GM21515 (cell line): ENCODE data around the gene BEST4.
"Not testable (repeated sequence)": the region's sequence is repeated elsewhere in the genome, so short reads cannot be mapped to it uniquely, and the experiment has no call there.

ENCODE experiments used
- ATAC-seq: cut with Tn5 transposase; IDR thresholded peaks from one replicate; pipeline ENCODE4 v1.9.1; 2021; ENCODE audit not compliant: unreplicated experiment

The BEST4 gene

DNA sequence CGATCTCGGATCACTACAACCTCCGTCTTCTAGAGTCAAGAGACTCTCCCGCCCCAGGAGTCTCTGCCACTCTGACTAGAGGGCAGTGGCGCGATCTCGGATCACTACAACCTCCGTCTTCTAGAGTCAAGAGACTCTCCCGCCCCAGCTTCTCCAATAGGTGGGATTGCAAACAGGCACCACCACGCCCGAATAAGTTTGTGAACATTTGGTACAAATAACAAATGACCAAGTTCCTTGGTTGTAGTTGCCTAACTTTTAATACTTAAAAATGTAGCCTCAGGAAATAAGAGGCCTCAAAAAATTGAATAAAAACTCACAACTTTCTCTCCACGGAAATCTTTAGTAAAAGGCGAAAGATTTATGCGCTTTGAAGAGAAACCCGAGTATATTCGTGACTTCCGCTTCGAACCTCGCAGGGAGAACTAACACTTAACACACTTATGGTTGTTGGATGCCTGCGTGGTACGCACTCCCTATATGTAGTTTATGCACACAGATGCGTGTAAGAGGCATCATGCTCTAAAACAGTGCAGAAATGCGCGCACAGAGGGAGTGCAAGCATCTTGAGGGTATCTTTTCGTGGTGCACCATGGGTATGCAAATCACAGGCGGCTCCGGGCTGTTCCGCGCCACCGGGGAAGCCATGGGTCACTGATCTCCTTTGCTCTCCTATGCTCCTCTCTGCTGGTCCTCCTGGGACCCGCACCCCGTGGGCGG is 31.8 kb upstream of the BEST4 start:
- ATAC-seq: peak; percentile 71

GRCh38 chr1:44819196-44819607 is 31.2 kb upstream of the BEST4 start:
- ATAC-seq: peak; percentile 7

DNA sequence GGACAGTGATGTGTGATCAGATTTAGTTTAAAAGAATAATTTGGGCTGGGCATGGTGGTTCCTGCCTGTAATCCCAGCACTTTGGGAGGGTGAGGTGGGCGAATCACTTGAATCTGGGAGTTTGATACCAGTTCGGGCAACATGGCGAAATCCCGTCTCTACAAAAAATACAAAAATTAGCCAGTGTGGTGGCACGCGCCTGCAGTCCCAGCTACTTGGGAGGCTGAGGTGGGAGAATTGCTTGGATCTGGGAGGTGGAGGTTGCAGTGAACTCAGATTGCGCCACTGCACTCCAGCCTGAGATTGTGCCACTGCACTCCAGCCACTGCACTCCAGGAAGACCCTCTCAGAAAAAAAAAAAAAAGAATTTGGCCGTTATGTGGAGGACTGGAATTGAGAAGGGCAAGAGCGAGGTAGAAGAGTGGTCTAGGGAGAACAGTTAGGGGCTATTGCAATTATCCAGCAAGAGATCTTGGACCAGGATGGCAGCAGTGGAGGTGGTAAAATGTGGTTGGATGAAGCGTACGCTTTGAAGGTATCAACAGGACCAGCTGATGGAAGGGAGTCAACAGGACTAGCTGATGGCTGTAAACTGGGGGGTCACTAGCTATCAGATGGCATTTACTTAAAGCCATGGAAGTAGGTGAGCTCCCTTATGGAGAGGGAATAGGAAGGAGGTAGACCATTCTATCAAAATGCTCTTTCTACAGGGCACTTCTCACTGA is 30.0 kb upstream of the BEST4 start:
- no peak for ATAC-seq

DNA sequence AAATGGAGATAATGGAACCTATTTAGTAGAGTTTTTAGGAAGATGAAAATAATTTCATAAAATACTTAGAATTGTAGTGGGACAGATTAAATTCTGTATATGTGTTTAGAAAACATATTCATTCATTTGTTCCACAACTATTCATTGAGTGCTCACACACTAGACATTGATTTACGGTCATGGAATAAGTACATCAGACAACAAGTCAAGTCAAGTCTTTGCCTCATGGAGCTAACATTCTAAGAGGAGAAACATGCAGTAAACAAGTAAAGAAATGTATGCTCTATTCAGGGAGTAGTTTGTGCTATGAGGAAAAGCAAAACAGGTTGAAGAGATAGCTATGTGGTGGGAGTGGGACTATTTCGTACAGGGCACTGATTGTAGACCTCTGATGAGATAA is 29.3 kb upstream of the BEST4 start:
- no peak for ATAC-seq

DNA sequence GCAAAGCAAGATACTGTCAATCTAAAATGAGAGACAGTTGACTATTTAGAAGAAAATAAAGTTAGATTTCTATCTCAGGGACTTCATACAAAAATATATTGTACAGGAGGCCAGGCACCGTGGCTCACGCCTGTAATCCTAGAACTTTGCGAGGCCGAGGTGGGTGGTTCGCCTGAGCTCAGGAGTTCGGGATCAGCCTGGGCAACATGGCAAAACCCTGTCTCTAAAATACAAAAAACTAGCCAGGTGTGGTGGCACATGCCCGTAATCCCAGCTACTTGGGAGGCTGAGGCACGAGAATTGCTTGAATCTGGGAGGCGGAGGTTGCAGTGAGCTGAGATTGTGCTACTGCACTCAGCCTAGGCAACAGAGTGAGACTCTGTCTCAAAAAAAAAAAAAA is 28.0 kb upstream of the BEST4 start:
- not testable (repeated sequence) for ATAC-seq

- no peak for ATAC-seq
Observed at GRCh38 chr1:44812822-44813543, 25.0 kb upstream of the BEST4 start.

- ATAC-seq: no peak
Observed at GRCh38 chr1:44811234-44811633, 23.3 kb upstream of the BEST4 start.

DNA sequence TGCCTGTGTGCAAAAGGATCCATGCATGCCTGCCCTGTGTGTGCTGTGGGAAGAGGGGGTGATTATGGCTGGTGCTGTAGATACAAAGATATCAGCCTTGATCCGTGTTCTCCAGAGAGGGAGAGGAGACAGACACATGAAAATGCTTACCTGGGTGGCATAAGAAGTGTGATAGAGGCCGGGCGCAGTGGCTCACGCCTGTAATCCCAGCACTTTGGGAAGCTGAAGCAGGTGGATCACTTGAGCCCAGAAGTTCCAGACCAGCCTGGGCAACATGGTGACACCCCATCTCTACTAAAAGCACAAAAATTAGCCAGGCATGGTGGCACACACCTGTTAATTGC is 22.8 kb upstream of the BEST4 start:
- not testable (repeated sequence) for ATAC-seq

GRCh38 chr1:44810101-44810761 is 22.3 kb upstream of the BEST4 start:
- no peak for ATAC-seq

DNA sequence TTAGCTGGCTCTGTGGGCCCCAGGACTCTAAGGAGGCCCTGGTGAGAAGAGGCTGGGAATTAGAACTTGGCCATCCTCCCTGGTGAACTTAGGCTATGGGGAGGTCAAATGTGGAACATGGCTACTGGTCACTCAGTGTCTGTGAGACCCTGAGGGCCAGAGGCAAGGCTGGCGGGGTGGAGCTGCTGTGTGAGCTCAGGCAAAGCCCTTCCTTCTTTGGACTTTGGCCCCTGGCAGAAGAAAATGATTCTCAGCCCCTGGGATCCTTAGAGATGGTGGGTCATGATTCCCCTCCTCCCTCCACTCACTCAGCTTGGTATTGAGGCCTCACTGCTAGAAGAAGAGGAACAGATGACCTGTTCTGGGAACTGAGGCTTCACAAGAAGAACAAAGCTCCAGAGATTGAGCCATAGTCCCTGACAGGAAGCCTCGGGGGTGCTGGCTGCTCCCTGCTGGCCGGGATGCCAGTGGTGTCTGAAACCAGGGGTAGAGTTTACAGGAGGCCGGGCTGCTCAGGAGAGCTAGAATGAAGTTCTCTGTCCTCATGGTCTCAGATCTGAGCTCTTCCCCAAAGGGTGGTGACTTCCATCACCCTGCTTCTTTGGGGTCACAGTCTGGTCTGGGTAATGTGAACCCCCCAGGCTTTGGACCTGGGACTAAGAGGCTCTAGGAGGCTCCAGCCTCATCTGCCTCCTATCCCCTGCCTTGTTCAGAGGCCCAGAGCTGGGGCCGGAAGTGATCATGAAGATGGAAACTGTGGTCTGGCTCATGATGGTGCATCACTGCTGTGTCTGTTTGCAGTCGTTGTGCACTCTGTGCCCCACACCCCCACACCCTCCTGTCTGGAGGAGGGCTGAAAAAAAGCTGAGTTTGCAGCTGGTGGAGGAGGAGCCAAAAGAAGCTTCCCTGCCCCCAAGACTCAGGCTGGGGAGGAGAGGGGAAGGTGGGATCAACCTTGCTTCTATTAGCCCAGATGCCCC is 21.3 kb upstream of the BEST4 start:
- peak; percentile 37 for ATAC-seq

DNA sequence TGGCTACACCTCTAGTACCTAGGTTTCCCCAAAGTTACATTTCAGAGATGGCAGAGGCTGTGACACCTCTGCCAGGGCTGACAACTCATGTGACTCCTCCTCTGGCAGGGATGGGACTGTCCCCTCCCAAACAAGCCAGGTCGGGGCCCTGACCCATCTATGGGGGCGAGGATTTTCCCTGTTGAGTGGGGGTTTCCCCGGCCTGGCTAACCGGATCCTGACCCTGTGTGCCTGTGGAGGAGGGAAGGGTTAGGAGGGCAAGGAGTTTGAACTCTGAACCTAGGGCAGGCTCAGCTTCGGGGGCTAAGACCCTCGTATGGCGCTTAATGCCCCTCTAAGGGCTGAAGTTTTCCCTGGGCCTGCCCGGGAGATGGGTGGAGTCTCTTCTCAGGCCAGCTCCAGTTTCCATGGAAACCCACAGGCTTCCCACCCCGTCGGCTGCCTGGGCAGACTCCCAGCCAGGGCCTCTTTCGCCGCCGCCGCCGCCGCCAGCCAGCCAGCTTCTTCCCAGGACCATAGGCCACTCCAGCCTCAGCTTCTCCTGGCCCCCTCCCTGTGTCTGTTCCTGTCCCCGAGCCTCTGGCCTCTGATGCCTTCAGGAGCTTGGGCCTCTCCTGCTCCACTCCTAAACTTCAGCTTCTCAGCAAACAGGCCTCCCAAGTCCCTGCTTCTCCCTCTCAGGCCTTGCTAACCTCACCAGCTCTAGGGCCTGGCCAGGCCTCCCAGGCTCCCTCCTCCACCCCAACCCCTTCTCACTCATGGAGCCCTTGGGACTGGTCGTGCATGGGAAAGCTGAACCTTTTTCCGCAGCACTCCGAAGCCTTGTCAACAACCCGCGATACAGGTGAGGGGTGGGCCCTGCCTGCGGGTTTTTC is 20.3 kb upstream of the BEST4 start, which contains the start of gene BTBD19:
TSS of gene BTBD19 (plus strand) at position 461 of the 875 bp plus-strand sequence. CDS start at position 759, 298 bp downstream.
- no peak for ATAC-seq

GRCh38 chr1:44807364-44808062 is 19.5 kb upstream of the BEST4 start:
- no peak for ATAC-seq

GRCh38 chr1:44806704-44807363 is 18.9 kb upstream of the BEST4 start, which contains the start of gene DYNLT4:
Gene DYNLT4, minus strand, starts transcription at chr1:44807351. Its CDS starts 683 bp downstream, at chr1:44806668.
- ATAC-seq: no peak

DNA sequence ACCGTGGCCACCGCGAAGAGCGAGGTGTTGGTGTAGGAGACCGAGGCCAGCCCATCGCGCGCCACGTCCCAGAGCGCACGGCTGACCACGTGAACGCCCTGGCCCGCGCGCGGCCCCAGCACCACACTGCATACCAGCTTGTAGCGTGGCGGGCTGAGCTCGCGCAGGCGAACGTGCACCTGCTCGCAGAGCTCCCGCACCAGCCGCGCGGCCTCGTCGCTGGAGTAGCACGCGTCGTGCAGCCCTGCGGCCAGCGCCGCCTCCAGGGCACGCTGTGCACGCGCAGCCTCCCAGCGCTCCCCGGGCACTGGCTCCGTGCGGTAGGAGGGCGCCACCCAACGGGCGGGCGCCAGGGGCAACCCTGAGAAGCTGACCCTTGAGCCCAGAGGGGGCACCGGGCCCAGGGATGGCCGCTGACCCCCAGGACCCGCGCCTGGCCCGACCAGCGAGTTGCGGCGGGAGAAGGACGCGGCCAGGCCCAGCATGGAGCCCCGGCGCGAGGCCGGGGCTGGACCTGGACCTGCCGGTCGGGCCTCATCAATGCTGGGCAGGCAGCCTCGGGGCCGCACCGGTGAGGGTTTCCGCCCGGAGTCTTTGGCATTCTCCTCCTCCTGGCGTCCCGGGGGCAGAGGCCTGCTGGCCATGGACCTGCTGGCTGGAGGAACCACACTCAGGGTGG is 18.2 kb upstream of the BEST4 start:
- no peak for ATAC-seq

- no peak for ATAC-seq
Observed at GRCh38 chr1:44805311-44806024, 17.5 kb upstream of the BEST4 start.

DNA sequence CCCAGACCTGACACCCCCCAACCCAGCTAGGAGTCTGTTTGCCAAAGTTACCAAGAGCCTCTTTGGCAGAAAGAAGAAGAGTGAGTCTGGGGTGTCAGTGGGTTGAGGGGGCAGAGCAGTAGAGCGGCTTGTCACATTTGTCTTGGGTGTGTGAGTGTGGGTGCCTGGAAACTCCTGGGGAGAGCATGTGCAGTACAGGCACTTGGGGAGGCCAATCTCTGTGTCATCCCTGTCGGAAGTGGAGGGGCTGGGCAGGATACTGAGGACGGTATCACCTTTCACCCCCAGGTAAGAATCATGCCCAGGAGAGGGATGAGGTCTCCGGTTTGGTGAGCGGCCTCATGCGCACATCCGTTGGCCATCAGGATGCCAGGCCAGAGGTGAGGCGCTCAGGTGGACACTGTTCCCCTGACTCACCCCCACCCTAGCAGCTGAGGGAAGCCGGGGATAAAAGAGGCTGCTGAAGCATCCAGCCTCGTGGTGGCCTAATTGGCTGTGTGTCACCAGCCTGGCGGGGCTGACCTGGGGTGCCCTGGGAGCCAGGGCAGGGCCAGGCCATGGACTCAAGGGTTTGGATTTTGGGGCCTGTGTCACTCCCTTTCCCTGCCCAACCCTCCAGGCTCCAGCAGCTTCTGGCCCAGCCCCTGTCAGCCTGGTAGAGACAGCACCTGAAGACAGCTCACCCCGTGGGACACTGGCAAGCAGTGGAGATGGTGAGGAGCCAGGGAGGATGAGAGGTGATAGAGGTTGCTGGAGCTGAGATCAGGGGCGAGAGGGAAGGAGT is 15.5 kb upstream of the BEST4 start:
- no peak for ATAC-seq
